ENCODE results near the gene FCSK.
"Not testable (repeated sequence)": the region's sequence is repeated elsewhere in the genome, so short reads cannot be mapped to it uniquely, and the experiment has no call there.

FCSK gene

GRCh38 chr16:70432356-70432722, 22.1 kb upstream of the FCSK start:
- DNase-seq (ENCODE audit: low spot score) = no peak

GRCh38 chr16:70432723-70433457, 21.5 kb upstream of the FCSK start:
- no peak for DNase-seq (ENCODE audit: low spot score)

GRCh38 chr16:70433458-70434103, 20.8 kb upstream of the FCSK start:
- peak; percentile 90 for DNase-seq (ENCODE audit: low spot score)

- no peak for DNase-seq (ENCODE audit: low spot score)
These were observed 19.7 kb upstream of the FCSK start for GRCh38 chr16:70434484-70435260.

GRCh38 chr16:70437017-70437581, 17.3 kb upstream of the FCSK start:
- DNase-seq (ENCODE audit: low spot score) = no peak

GRCh38 chr16:70437582-70438557, 16.5 kb upstream of the FCSK start:
- no peak for DNase-seq (ENCODE audit: low spot score)

- no peak for DNase-seq (ENCODE audit: low spot score)
These were observed 15.8 kb upstream of the FCSK start for GRCh38 chr16:70438585-70438968.

- peak; percentile 86 for DNase-seq (ENCODE audit: low spot score)
These were observed 15.2 kb upstream of the FCSK start, which contains the start of gene ST3GAL2 for GRCh38 chr16:70438969-70439862. Gene ST3GAL2, minus strand, starts transcription at chr16:70439100. Its CDS starts 40,570 bp downstream, at chr16:70398530.

GRCh38 chr16:70440009-70440692, 14.2 kb upstream of the FCSK start:
- DNase-seq (ENCODE audit: low spot score) = no peak

- no peak for DNase-seq (ENCODE audit: low spot score)
These were observed 12.9 kb upstream of the FCSK start for GRCh38 chr16:70441406-70441990.

GRCh38 chr16:70442344-70442743, 12.1 kb upstream of the FCSK start:
- no peak for DNase-seq (ENCODE audit: low spot score)

- no peak for DNase-seq (ENCODE audit: low spot score)
These were observed 9.9 kb upstream of the FCSK start for GRCh38 chr16:70444249-70445063.

GRCh38 chr16:70448075-70448474, 6.3 kb upstream of the FCSK start:
- no peak for DNase-seq (ENCODE audit: low spot score)

GRCh38 chr16:70450142-70451003, 4.0 kb upstream of the FCSK start:
- not testable (repeated sequence) for DNase-seq (ENCODE audit: low spot score)

GRCh38 chr16:70451004-70451340, 3.4 kb upstream of the FCSK start:
- not testable (repeated sequence) for DNase-seq (ENCODE audit: low spot score)

- DNase-seq (ENCODE audit: low spot score) = no peak
These were observed 1.1 kb upstream of the FCSK start for GRCh38 chr16:70453117-70453891.

- no peak for DNase-seq (ENCODE audit: low spot score)
These were observed 538 bp upstream of the FCSK start for GRCh38 chr16:70453892-70454221.
